ENCODE measurements around the gene MYZAP.

MYZAP gene

GRCh38 chr15:57565311-57565710 lies 26.4 kb upstream of the MYZAP start:
- peak; percentile 21 for DNase-seq

DNA sequence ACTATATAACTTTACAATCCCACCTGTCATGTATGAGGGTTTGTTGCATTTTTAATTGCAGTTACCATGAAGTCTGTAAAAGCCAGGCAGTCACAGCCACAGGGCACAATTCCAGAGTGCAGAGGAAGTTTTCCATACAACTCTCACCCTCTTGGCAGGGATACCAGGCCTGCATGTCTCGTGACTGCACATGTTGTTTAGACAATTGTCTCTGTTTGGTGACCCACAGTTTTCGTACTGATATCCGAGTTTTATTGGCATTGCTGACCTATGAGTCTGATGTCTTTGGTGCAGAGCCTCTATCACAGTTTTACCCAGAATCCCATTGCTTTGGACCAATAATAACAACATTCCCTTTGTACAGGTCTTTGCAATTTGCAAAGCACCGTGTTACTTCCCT lies 24.9 kb upstream of the MYZAP start:
- no peak for DNase-seq

GRCh38 chr15:57567891-57568290 lies 23.8 kb upstream of the MYZAP start:
- no peak for DNase-seq

GRCh38 chr15:57568299-57568698 lies 23.4 kb upstream of the MYZAP start:
- no peak for DNase-seq

GRCh38 chr15:57570340-57570739 lies 21.4 kb upstream of the MYZAP start:
- no peak for DNase-seq

GRCh38 chr15:57570994-57571393 lies 20.7 kb upstream of the MYZAP start:
- no peak for DNase-seq

- no peak for DNase-seq
These were observed 20.0 kb upstream of the MYZAP start for GRCh38 chr15:57571725-57572124.

GRCh38 chr15:57572468-57572867 lies 19.2 kb upstream of the MYZAP start:
- DNase-seq: no peak

DNA sequence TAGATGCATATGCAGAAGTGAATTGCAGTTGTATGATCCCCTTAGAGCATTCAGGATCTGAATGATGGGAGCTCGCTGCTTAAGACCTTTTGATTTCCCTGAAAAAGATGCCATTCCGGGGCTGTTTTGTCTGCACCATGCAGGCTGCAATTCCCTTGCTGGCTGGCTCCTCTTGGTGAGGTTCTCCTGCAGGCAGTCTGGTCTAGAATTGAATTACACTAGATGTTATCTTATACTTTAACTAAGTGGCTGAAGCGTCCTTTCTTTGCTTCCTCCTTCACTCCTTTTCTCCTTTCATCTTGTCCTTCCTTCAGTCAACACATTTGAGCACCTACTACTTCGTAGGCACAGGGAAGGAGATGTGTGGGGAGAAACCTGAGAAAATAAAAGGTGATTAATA lies 18.6 kb upstream of the MYZAP start:
- DNase-seq: no peak

- DNase-seq: no peak
These were observed 16.3 kb upstream of the MYZAP start for GRCh38 chr15:57575363-57575762.

DNA sequence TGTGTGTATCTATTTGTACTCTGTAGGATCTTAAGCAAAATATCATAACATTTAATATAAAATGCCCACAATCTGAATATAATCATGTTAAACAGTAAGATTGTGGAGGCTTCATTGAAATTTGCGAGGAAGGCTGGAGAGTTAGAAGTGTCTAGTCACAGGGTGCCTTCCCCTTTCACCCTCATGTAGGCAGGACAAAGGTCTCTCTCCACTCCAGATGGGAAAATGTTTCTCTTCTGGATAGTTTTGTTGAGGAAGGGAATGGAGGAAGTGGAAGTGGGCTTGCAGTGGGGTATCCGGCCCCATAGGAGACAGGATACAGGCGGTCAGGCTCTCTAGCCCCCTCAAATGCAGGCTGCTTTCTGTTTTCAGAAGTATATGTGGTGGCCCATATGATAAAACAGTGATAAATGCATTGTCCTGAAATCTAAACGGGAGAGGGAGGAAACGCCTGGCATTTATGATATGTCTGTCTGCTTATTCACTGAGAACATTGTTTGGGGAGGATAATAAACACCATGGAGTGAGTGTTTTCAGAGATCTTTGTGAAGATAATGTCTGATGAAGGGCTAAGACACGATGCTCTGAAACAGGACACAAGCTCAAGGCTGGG lies 13.3 kb upstream of the MYZAP start:
- no peak for DNase-seq

DNA sequence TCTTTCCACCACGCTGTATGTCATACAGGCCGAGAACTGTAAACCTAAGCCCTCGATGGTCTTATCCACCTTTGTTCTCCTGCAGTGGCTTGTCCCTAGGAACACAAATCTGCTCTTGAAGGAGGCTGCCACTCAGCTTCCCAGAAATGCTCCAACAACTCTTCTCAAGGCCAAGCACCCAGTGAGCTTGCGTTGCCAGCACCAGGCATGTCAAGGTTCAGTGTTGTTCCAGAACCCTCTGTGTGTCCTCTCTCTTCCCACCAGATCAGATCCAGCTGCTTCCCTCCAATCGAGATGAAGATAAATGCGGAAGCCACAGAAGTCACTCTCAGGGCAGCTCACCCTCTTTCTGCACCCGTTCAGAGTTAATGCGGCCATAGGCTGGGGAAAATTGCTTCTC lies 11.3 kb upstream of the MYZAP start:
- no peak for DNase-seq

DNA sequence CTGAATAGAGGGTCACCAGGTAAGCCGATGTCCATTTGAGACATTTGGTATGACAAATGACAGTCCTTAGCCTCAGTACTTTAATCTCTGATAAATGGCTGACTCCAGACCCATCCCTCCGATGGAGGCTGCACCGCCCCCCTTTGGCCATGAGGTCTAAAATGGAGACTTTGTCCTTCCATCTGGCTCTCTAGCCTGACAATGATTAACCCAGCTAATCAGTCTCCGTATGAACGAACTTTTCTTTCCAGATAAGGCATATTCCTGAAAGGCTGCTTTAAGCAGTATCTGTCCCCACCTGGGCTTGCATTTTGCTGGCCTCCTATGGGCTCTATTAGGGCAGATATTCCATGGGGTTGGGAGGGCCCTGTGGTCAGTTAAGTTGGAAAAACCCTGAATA lies 10.8 kb upstream of the MYZAP start:
- DNase-seq: no peak

DNA sequence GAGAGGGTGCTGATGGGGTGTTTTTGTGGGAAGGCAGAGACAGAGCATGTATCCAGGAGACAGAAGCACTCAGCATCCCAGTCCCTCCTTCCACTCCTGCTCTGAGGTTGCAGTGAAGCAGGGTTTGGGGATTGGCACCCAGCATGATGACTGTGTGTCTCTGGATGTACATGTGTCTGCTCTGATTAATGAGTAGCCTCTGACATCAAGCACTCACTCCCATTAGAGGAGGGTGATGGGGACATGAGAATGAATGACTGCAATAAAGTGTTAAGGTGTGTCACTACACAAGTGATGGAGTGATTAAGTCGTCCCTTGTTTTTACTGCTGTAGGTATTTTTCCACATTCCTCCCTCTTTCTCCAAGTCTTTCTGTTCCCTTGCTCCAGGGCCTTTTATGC lies 9.6 kb upstream of the MYZAP start:
- DNase-seq: no peak

GRCh38 chr15:57583282-57583681 lies 8.4 kb upstream of the MYZAP start:
- no peak for DNase-seq

DNA sequence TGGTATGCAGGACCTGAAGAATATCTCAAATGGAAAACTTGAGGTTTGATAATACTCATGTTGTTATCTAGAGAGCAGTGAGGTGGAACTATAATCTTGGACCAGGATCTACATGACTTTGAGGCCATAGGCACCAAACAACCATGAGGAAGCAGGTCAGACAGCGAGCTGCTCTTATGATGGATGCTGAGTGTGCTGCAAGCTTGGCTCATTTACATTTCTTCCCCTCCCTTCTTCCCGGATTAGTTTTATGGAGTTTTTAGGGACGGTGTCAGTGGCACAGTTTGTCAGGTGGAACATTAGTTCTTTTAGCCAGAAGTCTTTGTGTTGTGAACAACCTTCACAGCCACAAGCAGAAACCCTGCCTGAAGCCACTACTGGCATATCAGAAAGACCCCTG lies 8.0 kb upstream of the MYZAP start:
- no peak for DNase-seq

GRCh38 chr15:57586661-57587424 lies 4.9 kb upstream of the MYZAP start:
- peak; percentile 42 for DNase-seq

- no peak for DNase-seq
These were observed 2.4 kb upstream of the MYZAP start for GRCh38 chr15:57589281-57589680.

GRCh38 chr15:57589754-57590153 lies 1.9 kb upstream of the MYZAP start:
- DNase-seq: no peak

DNA sequence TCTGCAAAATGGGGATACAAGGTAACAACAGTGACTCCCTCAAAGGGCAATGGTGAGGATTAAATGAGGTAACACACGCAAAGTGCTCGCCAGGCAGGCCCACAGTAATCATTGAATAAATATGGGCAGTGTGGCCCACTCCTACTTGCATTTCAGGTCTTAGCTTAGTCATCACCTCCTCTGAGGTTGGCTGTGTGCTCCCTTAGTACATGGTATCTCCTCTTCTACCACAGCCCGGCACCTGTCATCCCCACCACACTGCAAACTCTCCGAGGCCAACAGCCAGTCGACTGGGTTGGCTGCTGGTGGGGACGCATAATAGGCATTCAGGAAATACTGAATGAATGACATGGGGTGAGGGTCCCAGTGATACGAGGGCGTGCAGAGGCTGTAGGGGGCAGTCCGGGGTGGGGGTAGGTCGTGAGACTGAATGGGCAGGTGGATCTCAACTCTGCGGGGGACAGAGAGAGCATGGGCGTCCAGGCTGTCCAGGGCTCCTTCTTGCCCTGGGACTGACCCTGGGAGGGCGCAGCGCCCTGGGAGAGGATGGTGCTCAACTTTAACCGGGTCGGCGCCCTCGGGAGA lies 375 bp upstream of the MYZAP start:
- no peak for DNase-seq

GRCh38 chr15:57592426-57592825 lies 722 bp downstream of the MYZAP start:
- DNase-seq: no peak

DNA sequence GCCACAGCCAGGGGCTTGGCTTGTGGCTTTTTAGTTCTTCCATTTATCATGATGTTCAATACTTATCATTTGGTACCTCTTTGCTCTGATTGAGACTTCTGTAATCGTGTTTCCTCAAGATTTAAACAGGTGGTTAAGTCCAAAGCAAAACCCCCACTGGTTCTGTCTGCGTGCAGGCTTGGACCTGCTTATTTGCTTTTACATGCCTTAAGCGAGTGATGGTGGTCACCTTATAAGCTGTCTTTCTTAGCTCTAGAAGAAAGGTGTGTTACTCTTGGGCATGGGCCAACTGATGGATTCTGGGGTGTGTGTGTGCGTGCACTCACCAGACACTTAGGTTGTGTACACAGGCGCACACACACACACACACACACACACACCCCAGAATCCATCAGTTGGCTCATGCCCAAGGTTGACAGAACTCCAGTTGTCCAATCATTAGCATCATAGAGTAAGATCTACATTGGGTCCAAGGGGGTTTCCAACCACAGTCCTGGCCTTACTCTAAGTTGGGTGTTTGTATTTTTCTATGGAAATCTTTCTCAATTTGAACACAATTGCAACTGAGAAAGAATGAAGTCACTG lies 1.2 kb downstream of the MYZAP start:
- DNase-seq: no peak

DNA sequence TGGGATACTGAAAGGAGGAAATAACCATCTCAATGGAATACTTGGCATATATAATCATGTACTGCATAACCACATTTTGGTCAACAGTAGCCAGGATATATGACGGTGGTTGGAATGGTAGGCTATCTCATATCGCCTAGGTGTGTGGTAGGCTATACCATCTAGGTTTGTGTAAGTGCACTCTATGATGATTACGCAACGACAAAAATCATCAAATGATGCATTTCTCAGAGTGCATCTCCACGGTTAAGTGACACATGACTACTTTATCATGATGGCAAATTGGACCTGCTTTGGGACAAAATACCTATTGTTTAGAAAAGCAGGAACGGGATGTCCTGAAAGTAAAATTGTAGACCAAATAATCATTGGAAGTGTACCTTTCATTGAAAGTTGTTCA lies 2.8 kb downstream of the MYZAP start:
- DNase-seq: no peak
